Measurements from ENCODE around the gene TRABD2B.

GRCh38 chr1:47985018-47985417, 12.2 kb downstream of the TRABD2B start:
- TF ChIP-seq CTCF (IDR thresholded peaks at IDR 0.05) (no peak), ZFX (IDR thresholded peaks at IDR 0.05; ENCODE audit: borderline replicate concordance) (no peak)
